CD4-positive, alpha-beta T cell treated with Interleukin-6 for 4 hours (primary cell): Measurements from ENCODE around the gene MAPK1.
"Not testable (repeated sequence)": the region's sequence is repeated elsewhere in the genome, so short reads cannot be mapped to it uniquely, and the experiment has no call there.

Experiments used
- DNase-seq: peaks from one replicate; pipeline ENCODE4 v3.0.0-alpha.2; 2020; ENCODE audit warnings: mixed read lengths

Gene MAPK1

DNA sequence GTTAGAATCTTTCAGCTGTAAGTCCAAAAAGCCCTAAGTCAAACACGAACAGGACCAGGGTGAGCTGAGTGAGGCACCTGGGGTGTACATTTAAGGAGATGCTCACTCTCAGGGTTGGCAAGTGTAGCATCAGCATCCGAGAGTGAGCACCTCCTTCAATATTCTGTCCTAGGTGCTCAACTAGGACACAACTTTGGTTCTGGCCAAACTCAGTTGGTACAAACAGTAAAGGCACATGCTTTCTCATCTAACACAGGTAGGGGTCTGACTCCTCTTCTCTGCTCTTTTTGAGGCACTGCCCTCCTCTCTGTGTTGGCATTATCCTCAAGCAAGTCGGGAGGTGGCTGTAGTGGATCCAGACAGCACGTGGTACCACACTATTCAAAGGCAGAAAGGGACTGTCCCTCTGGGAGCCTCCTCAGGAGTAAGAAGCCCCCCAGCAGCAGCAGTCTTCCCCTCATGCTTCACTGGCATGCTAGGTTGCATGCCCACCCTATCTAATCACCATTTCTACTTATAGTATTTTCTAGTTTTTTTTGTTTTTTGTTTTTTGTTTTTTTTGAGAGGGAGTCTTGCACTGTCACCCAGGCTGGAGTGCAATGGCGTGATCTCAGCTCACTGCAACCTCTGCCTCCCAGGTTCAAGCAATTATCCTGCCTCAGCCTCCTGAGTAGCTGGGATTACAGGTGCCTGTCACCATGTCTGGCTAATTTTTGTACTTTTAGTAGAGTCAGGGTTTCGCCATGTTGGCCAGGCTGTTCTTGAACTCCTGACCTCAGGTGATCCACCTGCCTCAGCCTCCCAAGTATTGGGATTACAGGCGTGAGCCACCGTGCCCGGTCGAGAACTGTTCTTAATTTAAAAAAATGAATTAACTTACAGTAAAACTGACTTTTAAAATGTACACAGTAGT is 14.7 kb upstream of the MAPK1 start:
- DNase-seq: no peak

DNA sequence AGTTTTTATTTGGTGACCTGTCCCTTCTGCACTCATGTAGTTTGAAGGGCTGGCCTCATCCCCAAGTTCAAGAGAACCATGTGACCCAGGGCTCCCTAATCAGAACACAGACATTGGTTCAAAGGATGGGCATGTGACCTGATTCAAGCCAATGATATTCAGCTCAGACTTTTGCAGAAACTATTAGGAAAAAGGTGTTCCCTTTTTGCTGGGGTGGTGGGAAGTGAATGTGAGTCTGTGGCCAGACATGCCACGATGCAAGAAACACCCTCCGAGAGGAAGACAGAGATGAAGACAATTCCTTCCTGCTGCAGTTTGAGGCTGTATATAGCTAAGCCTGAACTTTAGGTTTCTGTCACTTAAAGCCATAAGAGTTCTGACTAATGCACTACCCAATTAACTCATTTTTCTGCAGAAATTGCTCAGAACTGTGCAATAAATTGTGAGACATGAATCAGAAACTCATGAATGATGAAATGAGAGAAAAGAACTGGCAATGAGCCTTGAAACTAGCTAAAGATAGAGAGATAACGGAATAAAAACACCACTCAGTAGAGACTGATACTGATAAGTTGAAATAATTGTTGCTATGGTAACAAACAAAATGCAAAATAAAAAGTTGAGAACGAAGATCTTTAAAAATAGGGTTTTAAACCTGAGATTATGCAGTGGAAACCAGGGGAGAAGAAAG is 9.2 kb upstream of the MAPK1 start:
- DNase-seq: no peak

DNA sequence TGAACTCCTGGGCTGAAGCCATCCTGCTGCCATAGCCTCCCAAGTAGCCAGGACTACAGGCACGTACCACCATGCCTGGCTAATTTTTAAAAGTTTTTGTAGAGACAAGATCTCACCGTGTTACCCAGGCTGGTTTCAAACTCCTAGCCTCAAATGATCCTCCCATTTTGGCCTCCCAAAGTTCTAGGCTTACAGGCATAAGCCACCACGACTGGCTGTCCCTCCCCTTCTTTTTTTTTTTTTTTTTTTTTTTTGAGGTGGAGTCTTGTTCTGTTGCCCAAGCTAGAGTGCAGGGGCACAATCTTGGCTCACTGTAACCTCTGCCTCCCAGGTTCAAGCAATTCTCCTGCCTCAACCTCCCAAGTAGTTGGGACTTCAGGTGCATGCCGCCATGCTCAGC is 7.5 kb upstream of the MAPK1 start:
- DNase-seq: not testable (repeated sequence)

DNA sequence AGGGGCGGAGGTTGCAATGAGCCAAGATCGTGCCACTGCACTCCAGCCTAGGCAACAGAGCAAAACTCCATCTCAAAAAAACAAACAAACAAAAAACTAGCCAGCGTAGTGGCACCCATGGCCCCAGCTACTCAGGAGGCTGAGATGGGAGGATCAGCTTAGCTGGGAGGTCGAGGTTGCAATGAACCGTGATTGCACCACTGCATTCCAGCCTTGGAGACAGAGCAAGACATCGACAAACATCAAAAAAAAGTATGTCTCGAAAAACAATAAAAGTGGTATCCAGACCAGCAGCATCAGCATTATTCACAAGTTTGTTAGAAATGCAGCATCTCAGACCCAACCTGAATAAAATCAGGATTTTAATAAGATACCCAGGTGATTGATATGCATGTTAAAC is 6.2 kb upstream of the MAPK1 start:
- no peak for DNase-seq

DNA sequence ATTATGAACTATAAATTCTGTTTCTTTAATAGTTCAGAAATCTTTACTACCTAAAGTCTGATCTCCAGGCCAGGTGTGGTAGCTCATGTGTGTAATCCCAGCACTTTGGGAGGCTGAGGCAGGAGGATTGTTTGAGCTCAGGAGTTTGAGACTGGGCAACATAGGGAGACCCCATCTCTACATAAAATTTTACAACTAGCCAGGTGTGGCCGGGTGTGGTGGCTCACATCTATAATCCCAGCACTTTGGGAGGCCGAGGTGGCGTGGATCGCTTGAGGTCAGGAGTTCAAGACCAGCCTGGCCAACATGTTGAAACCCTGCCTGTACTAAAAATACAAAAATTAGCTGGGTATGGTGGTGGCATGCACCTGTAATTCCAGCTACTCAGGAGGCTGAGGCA is 5.3 kb upstream of the MAPK1 start:
- not testable (repeated sequence) for DNase-seq

DNA sequence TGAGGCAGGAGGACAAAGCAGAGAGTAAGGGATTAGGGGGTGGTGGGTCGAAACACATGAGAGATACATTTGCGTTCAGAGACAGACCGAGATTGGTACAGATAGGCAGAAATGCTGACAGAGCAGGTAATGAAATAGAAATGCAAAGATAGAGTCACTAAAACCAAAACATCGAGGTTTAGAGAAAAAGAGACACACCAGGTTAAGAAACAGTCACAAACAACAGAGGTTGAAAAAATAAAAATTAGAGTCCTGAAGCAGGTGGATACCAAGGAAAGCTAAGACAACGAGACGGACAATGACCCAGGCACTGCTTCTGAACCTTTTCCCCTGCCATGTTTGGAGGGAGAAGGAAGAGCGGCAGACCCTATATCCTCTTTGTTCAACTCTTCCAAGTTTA is 1.2 kb upstream of the MAPK1 start:
- DNase-seq: no peak

DNA sequence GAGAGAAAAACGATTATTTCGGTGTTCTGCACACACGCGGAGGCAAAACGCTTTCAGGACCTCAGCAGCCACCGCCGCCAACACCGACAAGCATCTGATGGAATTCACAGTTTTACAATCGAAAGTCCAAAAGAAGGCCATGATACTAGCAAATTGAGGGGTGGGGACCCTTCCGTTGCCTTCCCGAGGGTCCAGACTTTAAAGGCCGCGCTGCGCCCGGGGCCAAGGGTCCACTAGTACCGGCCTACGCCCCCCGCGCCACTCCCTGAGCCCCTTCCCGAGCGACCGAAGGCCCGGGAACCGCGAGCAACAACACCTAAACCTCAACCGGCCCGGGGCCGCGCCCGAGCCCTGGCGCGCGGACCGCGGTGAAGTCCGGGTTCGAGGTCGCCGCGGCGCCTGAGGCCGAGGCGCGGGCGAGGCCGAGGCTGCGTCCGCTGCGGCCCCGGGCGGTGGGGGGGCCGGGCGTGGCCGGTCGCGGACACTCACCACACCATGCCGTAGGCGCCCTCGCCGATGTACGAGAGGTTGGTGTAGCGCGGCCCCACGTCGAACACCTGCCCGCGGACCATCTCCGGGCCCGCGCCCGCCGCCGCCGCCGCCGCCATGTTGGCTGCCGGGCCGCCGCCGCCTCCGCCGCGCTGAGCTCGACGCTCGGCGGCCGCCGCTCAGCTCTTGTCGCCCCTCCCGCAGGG is 465 bp downstream of the MAPK1 start:
- DNase-seq: peak; percentile 34

DNA sequence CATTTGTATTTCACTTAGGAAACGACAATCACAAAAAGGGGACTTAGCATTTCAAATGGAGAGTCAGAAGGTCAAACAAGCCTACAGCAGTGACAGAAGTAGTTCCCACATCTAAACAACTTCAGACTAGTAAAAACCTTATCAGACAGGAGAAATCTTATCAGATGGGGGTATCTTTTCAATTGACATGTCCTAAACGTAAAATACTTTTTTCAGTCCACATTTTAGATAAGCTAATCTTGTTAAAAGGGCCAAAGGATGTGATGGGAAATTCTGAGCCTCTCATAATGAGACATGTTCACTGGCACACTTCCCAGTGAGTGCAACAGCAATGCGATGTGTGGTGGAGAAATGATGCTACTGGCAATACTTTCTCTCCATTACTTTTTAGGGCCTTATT is 2.4 kb downstream of the MAPK1 start:
- no peak for DNase-seq

DNA sequence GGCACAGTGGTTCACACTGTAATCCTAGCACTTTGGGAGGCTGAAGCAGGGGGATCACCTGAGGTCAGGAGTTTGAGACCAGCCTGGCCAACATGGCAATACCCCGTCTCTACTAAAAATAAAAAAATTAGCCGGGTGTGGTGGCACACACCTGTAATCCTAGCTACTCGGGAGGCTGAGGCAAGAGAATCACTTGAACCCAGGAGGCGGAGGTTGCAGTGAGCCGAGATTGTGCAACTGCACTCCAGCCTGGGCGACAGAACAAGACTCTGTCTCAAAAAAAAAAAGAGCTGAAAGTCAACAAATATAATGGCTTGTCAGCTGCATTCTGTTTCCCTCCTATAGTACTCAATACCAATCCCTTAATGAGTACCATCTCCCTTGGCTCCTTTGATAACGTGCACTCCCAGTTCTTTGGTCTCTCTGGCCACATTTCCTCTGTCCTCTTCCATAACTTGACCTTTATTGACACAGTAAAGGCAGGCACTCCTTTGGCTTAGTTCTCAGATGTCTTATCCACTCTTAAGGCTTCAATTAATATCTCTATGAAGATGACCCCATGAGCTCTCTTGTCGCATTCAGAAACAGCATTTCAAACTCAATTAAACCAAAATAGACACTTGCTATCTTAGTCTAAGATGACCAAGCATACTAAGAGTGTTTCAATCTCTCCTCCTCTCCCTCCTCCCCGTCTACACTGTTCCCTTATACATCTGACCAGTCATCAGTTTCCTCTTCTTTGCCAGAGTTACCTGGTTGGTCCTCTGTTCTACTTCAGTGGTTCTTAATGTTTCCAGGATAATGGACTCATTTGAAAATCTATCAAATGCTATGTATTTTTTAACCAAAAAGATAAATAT is 4.8 kb downstream of the MAPK1 start:
- DNase-seq: no peak

DNA sequence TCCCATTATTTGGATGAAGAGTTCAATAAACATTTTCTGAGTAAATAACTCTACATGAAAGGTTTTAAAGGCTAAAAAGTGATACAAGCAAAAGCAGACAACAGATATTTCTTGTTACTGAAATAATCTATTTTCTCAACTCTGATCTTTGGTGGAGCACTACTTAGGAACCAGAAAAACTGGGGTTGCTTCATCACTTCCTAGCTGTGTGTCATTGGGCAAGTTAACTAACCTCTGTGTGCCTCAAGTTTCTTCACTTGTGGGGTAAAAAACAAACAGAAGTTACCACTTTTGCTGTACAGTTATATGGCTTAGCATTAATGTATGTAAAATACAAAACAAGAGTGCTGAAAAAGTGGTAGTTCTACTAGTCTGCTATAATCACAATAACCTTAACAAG is 5.6 kb downstream of the MAPK1 start:
- no peak for DNase-seq

DNA sequence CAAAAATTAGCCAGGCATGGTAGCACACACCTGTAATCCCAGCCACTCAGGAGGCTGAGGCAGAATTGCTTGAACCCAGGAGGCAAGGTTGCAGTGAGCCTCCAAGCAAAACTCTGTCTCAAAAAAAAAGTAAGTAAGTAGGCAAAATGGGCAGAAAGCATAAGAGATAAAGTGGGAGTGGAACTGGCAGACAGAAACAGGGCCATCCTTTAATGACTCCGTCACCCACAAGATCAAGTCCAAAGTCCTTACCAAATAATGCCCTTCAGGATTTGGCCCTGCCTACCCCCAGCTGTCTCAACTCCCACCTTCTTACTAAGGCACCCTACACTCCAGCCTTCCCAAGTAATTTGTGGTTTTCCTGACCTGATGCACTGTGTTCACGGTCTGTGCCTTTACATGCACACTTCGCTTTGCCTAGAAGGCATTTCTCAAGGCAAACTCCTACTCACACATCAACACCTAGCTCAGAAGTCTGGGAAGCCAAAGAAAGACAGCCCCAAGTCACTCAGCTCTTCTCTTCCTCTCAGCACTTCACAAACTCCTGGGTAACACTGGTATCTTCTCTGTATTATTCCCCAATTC is 6.1 kb downstream of the MAPK1 start:
- no peak for DNase-seq

DNA sequence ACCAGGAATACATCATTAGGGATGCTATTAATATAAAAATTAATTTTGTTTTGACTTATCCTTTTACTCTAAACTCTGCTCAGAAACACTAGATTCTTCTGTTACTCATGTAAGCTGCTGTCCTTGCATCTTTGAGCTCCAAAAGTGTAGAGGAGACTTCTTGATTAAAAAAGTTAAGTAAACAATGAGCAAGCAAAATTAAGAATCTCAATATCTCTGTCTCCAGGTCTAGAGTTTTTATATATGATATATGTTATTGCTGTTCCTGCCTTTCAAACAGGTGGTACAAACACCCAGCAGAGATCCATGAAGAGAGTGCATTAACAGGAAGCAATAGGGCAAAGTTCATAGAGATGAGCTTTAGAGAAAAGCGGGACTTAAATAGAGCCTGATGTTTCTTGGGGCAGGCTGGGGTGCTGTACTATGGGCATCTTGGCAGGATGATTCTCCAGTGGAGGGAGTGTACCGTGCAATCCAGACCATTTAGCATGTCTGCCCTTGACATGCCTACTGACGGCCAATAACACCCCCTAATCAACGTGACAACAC is 6.9 kb downstream of the MAPK1 start:
- DNase-seq: no peak

DNA sequence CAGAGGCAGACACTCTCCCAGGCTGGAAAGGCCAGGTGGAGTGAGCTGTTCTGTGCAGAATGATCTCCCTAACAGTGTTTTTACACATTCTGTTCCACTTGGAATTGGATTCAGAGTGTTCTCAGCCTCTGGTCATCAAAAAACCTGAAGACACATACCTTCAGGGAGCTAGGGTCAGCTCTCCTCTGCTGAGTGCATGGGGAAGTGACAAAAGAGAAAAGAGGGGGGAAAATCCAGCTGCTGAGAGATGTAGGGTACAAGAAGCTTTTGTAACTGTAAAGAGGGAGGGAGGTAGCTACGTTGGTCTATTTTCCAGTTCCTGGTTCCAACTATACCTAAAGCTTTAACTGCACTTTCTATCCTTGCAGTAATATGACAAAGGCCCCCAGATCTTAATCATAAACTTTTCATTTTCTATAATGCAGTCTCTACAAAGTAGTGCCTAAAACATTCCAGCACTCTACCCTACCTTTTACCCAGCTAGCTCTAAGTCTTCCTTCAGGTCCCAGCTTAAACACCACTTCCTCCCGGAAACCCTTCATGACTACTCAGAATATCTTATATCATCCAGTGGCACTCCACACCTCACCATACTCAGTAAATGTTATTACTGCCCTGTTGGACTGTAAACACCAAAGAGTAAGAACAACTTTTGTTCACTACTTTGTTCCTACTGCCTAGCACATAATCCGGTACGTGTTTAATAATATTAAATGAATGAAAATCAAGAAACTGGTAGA is 9.2 kb downstream of the MAPK1 start:
- peak; percentile 27 for DNase-seq

DNA sequence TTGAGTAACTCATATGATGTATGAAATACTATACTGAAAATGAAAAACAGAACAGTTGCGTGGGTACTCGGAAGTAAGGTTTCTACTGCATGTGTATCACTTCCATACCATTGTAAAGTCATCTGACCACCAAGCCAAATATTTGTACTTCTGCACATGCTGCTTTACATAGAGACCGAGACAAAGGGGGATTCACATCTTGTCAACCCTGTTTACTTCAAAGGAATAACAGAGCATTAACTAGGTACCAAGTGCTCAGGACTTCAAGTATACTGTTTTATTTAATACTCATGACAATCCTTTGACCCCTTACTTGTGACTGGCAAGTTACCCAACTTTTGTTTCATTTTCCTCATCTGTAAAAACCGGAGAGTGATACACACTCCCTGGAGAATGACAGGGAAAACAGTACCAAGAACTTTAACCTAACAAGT is 9.9 kb downstream of the MAPK1 start:
- no peak for DNase-seq

DNA sequence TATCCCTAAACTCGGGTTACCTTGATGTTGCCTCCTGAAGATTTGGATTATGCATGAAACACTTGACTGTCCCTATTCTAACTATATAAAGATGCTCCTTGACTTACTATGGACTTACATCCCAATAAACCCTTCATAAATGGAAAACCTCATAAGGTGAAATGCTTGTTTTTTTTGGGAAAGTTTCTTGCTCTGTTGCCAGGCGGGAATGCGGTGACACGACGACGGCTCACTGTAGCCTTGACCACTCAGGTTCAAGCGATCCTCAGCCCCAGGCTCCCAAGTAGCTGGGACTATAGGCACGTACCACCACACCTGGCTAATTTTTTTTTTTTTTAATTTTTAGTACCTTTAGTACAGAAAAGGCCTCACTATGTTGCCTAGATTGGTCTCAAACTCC is 10.6 kb downstream of the MAPK1 start:
- no peak for DNase-seq

DNA sequence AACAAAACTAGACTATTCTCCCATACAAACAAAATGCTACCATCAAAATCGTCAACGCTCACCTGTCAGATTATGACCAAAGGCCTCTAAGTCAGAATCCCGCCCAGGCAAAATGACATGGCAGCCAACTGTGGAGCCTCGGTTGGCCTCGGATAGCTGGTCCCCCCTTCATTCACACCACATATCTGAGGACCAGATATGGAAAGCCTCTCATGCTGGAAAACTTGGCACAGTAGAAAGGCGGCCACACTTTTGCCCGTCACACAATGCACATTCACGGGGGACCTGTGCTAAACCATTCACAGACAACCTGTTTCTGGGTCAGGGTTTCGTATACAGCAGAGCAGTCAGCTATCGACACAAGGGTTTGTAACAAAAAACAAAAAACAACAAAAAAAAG is 11.2 kb downstream of the MAPK1 start:
- DNase-seq: no peak

DNA sequence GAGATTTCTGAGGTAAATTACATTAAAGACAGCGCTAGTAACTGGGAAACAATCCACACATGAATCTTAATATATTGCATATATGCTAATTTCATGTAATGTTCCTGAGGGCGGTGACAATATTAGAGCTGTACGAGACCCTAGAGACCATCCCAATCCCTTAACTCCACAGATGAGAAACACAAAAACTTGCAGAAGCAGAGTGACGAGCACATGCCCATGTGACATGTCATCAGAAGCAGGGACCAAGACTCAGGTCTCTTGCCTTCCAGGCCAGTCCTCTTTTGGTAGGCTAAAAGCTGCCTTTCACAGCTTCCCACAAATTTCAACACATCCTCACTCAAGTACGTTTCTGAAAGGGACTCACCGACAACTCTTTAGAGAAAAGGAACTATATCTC is 11.8 kb downstream of the MAPK1 start:
- DNase-seq: no peak

DNA sequence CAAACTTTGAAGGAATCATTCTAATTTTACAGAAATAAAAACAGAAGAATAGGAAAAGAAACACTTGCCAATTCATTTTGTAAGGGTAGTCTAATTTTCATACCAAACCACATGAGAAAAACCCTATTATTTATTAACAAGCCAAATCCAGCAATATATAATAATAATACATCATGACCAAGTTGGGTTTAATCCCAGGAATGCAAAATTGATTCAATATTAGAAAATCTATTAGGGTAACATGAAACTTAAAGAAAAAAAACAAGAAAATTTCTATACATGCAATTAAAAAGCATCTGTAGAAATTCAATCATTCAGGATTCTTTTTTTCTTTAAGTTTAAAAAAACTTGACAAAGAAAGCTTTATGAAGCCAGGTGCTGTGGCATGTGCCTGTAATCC is 16.8 kb downstream of the MAPK1 start:
- no peak for DNase-seq

DNA sequence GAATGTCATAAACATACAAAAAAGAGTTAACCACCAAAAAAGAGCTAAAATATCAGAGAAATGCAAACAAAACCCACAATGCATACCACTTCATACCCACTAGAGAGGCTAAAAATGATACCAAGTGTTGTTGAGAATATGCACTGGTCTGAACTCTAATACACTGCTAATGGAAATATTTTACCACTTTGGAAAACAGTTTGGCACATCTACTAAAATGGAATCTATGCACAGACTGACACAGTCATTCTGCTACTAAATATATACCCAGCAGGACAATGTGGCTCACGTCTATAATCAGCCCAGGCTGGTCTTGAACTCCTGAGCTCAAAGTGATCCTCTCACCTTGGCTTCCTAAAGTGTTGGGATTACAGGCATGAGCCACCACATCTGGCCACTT is 18.0 kb downstream of the MAPK1 start:
- no peak for DNase-seq

DNA sequence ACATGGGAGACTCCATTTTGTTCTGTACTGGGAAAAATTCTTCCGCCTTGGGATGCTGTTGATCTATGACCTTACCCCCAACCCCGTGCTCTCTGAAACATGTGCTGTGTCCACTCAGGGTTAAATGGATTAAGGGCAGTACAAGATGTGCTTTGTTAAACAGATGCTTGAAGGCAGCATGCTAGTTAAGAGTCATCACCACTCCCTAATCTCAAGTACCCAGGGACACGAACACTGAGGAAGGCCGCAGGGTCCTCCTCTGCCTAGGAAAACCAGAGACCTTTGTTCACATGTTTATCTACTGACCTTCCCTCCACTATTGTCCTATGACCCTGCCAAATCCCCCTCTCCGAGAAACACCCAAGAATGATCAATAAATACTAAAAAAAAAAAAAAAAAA is 19.4 kb downstream of the MAPK1 start:
- DNase-seq: not testable (repeated sequence)
